HG03139 (cell line): Measurements from ENCODE around the gene RLN1.
"Not testable (repeated sequence)": the region's sequence is repeated elsewhere in the genome, so short reads cannot be mapped to it uniquely, and the experiment has no call there.

ENCODE experiments used
- ATAC-seq: cut with Tn5 transposase; IDR thresholded peaks from one replicate; pipeline ENCODE4 v1.9.1; 2021; ENCODE audit not compliant: unreplicated experiment

Gene RLN1

DNA sequence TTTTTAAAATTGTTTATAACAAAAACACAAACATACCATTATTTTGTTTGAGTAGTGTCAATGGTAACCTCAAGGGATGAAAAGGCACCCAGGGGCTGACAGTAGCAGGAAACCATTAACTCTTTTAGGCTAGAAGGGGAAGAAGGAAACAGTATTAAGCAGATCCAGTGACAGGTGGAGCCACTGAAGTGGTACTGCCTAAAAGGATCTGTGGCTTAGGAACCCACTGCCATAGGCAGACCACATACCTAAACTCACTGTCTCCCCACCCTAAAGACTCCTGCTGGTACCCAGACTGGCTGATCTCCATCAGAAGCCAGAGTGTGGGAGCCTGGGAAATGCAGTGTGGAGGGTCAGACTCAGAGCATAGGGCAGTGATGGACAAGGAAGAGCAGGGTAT, 13.5 kb downstream of the RLN1 start:
- no peak for ATAC-seq

DNA sequence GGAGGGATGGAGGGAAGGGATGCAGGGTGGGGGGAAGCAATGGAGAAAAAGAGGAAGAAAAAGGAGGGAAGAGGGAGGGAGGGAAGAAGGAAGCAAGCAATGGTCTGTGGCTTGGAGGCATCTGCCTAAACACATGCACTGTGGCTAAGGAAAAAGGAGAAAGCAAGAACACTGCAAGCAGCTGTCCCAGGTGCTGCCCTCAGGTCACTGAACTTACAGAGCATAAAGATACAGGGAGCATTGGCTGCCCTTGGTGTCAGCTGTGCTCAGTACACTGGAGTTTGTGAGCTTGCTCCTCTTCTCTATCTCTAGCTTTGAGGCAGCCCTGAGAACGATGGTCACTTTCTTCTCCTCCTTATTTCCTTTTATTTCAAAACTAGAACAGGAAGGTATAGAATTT, 18.1 kb downstream of the RLN1 start:
- ATAC-seq = not testable (repeated sequence)

DNA sequence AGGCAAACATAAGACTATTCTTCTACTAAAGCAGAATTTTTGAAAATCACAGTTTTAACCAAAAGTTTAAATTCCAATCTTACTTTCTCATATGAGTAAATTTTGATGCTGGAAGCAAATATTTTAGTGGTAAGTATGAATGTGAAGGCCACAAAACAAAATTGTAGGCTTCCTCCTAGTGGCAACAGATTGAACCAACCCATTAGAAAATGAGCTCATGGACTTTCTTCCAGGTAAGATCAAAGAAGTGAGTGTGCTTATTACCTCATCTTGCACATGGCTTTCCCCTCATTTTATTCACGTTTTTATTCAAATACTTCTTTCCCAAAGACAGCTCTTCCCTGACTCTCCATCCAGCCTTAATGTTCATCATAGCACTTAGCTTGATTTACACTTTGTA, 18.6 kb downstream of the RLN1 start:
- no peak for ATAC-seq

DNA sequence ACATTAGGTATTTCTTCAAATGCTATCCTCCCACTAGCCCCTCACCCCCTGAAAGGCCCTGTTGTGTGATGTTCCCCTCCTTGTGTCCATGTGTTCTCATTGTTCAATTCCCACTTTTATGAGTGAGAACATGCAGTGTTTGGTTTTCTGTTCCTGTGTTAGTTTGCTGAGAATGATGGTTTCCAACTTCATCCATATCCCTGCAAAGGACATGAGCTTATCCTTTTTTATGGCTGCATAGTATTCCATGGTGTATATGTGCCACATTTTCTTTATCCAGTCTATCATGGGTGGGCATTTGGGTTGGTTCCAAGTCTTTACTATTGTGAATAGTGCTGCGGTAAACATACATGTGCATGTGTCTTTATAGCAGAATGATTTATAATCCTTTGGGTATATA, 23.3 kb downstream of the RLN1 start:
- not testable (repeated sequence) for ATAC-seq

DNA sequence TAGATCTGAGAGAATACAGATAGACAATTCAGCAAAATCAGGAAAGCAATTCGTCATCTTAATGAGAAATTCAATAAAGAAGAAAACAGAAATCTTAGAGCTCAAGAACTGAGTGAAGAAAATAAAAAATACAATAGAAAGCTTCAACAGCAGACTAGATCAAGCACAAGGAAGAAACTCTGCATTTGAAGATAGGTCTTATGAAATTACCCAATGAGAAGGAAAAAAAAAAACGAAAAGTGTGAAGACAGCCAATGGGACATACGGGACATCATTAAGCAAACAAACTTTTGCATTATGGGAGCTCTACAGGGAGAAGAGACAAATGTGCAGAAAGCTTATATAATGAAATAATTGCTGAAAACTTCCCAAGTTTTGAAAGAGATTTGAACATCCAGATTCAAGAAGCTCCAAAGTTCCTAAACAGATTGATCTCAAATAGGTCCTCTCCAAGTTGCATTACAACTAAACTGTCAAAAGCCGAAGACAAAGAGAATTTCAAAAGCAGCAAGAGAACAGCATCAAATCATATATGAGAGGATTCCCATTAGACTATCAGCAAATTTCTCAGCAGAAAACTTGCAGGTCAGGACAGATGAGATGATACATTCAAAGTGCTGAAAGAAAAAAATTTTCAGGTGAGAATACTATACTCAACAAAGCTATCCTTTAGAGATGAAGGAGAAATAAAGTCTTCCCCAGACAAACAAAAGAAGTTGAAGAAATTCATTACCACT, 24.3 kb downstream of the RLN1 start:
- ATAC-seq = no peak

DNA sequence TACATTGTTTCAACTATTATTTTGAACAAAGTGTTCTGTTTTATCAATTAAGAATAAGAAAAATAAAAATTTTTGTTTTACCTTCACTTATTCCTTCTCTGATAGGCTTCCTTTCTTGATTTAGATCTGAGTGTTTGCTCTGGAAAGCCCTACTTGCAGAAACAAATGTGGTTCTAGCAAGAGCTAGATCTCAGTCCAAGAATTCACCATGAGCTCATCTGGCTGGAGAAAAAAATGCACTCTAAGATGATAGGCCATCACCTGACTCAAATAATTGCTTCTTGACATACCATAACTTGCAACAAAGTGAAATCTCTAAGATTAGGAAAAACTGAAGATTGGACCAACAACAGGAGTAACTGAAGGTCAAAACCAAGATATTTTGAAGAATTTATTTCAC, 28.8 kb downstream of the RLN1 start:
- no peak for ATAC-seq

DNA sequence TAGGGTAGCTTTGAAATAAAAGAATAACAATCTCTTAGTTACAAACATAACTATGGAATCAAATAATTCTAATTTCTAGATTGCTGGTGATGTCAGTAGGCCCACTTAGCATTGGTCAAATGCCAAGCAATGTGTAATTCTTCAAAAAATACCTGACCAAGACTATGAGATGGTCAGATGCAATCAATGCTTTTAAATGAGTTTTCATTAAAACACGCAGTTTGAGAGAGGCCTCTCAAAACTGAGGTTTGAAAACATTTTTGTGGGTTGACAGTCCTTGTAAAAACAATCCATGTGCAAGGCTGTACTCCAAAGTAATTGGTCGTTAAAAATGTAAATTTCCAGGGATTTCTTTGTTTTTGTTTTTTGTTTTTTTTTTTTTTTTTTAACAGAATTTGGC, 33.9 kb downstream of the RLN1 start:
- ATAC-seq = no peak

DNA sequence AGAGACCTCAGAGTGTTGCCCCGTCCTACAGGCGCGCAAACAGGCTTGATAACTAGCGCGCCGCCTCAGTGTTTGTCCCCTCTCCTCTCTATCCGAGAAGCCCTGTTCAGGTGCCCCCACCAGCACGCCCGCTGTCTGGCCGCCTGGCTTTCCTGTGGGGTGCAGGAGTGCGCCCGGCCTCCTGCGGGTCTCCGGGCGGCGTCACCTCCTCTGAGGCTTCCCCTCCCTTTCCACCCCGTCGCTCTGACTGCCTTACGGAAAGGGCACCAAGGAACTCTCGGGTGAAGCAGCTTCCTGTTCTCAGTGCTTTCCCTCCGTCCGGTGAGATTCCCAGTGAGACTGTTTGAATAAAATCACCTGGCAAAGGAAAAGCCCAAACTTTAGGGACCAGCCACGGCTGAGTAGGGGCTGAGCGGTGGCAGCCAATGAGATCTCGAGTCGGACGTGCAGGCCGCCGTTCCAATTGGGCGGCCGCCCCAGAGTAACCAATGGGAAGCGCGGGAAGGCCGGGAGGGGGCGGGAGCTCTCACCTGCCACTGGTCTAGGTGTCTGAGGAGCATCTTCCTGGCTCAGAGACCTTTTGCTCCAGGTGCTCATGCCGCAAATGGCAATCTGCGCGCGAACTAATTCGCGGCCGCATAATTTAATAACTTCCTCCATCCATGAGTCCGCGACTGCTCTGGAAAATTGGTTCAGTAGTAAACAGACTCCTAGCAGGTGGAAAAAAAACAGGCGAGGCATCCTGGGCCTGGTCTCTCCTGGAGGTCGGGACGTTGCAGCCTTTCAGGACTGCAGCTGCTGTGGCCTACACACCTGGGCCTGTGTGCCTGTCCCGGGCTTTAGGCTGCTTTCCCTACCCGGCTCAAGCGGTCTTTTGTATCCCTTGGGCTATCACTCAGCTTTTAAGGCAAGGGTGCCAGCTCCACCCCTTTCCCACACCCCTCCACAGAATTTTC, 35.6 kb downstream of the RLN1 start, which contains the start of gene RLN2:
RLN2 (minus strand) TSS at position 877 of the 956 bp plus-strand sequence; CDS start at position 741, 136 bp downstream.
- peak; percentile 98 for ATAC-seq

DNA sequence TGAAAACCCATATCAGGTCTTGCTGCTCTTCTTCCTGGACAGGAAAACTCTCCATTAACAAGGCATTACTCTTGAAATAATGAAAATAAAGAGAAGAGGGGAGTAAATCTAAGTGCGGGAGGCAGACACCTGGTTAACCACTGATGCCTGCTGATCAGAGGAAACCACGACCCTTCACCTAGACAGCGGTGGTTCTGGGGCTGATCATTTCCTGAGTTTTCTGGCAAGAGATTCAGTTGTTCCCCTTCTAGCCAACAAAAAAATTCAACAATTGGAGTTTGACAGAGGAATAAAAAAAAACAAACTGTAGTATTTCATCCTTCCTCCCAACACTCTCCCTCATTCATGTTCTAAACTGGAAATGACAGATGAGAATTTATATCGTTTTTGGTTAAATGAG, 38.1 kb downstream of the RLN1 start:
- no peak for ATAC-seq

DNA sequence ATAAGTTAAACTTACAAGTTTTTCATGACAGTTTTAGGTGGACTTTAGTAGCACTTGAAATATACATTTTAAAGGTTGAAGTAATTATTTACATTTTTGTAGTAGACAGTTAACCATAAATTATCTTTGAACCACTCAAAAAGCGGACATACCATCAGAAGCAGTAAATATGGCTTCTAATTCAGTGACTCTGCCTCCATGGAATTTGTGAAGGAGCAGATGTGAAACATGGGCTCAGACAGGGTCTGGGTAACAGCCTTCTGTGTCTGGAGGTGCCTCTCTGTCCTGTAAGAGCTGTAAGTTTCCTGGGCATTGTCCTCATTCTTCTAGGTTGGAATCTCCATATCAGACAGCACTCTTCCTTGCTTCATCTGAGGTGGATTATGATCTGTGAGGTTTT, 47.5 kb downstream of the RLN1 start:
- ATAC-seq = no peak

DNA sequence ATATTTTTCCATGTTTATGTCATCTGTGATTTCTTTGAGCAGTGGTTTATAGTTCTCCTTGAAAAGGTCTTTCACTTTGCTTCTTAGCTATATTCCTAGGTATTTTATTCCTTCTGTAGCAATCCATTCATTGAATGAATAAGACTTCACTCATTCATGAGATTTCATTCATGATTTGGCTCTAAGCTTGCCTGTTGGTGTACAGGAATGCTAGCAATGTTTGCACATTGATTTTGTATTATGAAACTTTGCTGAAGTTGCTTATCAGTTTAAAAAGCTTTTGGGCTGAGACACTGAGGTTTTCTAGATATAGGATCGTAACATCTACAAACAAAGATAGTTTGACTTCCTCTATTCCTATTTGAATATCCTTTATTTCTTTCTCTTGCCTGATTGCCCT, 51.1 kb downstream of the RLN1 start:
- ATAC-seq = no peak

DNA sequence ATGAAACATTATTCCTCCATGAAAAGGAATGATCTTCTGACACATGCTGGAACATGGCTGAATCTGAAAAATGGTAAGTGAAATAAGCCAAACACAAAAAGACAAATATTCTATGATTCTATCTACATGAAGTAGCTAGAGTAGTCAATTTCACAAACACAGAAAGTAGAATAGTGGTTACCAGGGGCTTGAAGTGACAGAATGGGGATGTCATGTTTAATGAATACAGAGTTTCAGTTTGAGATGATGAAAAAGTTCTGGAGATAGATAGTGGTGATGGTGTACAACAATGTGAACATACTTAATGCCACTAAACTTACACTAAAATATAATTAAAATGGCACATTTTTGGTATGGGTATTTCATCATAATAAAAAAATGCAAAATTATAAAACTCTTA, 53.4 kb downstream of the RLN1 start:
- no peak for ATAC-seq
